ENCODE measurements around the gene NTM. TPM values are rescaled to one million over a fixed set of nuclear protein-coding genes. Genes with fewer than 3 reads are reported as not detected.

Gene NTM
- total RNA-seq, 2 donors from 2014 or later = 19.1 to 44.7 TPM

GRCh38 chr11:132082566-132082965 lies 712.2 kb downstream of the NTM start:
- H3K4me1 ChIP-seq = no peaks in the 10 kb centered on the region
- H3K36me3 ChIP-seq = no peaks in the 10 kb centered on the region
- TF ChIP-seq, protein P1, sequence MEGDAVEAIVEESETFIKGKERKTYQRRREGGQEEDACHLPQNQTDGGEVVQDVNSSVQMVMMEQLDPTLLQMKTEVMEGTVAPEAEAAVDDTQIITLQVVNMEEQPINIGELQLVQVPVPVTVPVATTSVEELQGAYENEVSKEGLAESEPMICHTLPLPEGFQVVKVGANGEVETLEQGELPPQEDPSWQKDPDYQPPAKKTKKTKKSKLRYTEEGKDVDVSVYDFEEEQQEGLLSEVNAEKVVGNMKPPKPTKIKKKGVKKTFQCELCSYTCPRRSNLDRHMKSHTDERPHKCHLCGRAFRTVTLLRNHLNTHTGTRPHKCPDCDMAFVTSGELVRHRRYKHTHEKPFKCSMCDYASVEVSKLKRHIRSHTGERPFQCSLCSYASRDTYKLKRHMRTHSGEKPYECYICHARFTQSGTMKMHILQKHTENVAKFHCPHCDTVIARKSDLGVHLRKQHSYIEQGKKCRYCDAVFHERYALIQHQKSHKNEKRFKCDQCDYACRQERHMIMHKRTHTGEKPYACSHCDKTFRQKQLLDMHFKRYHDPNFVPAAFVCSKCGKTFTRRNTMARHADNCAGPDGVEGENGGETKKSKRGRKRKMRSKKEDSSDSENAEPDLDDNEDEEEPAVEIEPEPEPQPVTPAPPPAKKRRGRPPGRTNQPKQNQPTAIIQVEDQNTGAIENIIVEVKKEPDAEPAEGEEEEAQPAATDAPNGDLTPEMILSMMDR (IDR thresholded peaks at IDR 0.05) = no peak
- no peak overlapping the region for H3K4me3 ChIP-seq
- no peaks in the 10 kb centered on the region for H3K27me3 ChIP-seq
- peaks cover 0 to 44% of the 10 kb centered on the region in 2 donors for H3K9me3 ChIP-seq
- DNase-seq (ENCODE audit: low spot score) = no peak
- no peak overlapping the region for H3K27ac ChIP-seq

- Histone ChIP-seq H3K4me1 (no peaks in the 10 kb centered on the region), H3K4me3 (no peak overlapping the region), H3K9me3 (peaks cover 0 to 44% of the 10 kb centered on the region in 2 donors), H3K27me3 (no peaks in the 10 kb centered on the region), H3K27ac (no peak overlapping the region), H3K36me3 (no peaks in the 10 kb centered on the region)
- no peak for DNase-seq (ENCODE audit: low spot score)
- TF ChIP-seq, protein P1 (IDR thresholded peaks at IDR 0.05) = no peak
Observed at GRCh38 chr11:132084433-132084832, 714.0 kb downstream of the NTM start.

GRCh38 chr11:132087148-132087547 lies 716.7 kb downstream of the NTM start:
- peaks cover 0 to 44% of the 10 kb centered on the region in 2 donors for H3K9me3 ChIP-seq

GRCh38 chr11:132088551-132088950 lies 718.1 kb downstream of the NTM start:
- H3K27me3 ChIP-seq = no peaks in the 10 kb centered on the region
- no peaks in the 10 kb centered on the region for H3K4me1 ChIP-seq
- TF ChIP-seq, protein P1 (IDR thresholded peaks at IDR 0.05) = no peak
- peaks cover 0 to 35% of the 10 kb centered on the region in 2 donors for H3K9me3 ChIP-seq
- DNase-seq (ENCODE audit: low spot score) = no peak
- no peak overlapping the region for H3K27ac ChIP-seq
- no peak overlapping the region for H3K4me3 ChIP-seq
- no peaks in the 10 kb centered on the region for H3K36me3 ChIP-seq

More at GRCh38 chr11:132087148-132087547, 716.7 kb downstream of the NTM start:
- Histone ChIP-seq H3K36me3 (no peaks in the 10 kb centered on the region), H3K27me3 (no peaks in the 10 kb centered on the region), H3K4me1 (no peaks in the 10 kb centered on the region), H3K27ac (no peak overlapping the region), H3K4me3 (no peak overlapping the region)
- no peak for DNase-seq (ENCODE audit: low spot score)
- TF ChIP-seq, protein P1 (IDR thresholded peaks at IDR 0.05) = no peak

- TF ChIP-seq, protein P1 (IDR thresholded peaks at IDR 0.05) = no peak
- no peak for DNase-seq (ENCODE audit: low spot score)
- H3K4me3 ChIP-seq = no peak overlapping the region
- no peaks in the 10 kb centered on the region for H3K27me3 ChIP-seq
- H3K36me3 ChIP-seq = no peaks in the 10 kb centered on the region
- H3K4me1 ChIP-seq = no peaks in the 10 kb centered on the region
- no peaks in the 10 kb centered on the region for H3K9me3 ChIP-seq
- H3K27ac ChIP-seq = no peak overlapping the region
Observed at GRCh38 chr11:132093536-132094259, 723.3 kb downstream of the NTM start.

- TF ChIP-seq, protein P1 (IDR thresholded peaks at IDR 0.05) = no peak
- DNase-seq (ENCODE audit: low spot score) = no peak
- H3K36me3 ChIP-seq = no peaks in the 10 kb centered on the region
- no peaks in the 10 kb centered on the region for H3K27me3 ChIP-seq
- H3K9me3 ChIP-seq = no peaks in the 10 kb centered on the region
- no peak overlapping the region for H3K4me3 ChIP-seq
- no peak overlapping the region for H3K27ac ChIP-seq
- no peaks in the 10 kb centered on the region for H3K4me1 ChIP-seq
Observed at GRCh38 chr11:132094598-132094997, 724.2 kb downstream of the NTM start.
